K562 (cell line): ENCODE measurements around the gene COPS8. TPM values are rescaled to one million over a fixed set of nuclear protein-coding genes. Genes with fewer than 3 reads are reported as not detected.

Experiments used
- ATAC-seq: fragments of 200-7000 bp; cut with Tn5 transposase; 3 replicates; pipeline ENCODE4 v1.9.1; 2020; ENCODE audit warnings: moderate library complexity
- BruUV-seq: library from RNA; stranded (reverse); fragments of 400-500 nt; replicated peaks from 2 replicates; lab custom pipeline; 2021; lab: Mats Ljungman, UMichigan
- CTCF ChIA-PET: fragments of 300-600 bp; formaldehyde crosslinking; extraction: SDS; loops from one replicate; lab custom pipeline; 2021; ENCODE audit warnings: low intra/inter-chr PET ratio; lab: Yijun Ruan, JAX
- POLR2A ChIA-PET: fragments of 300-600, 350-650 bp; sonication (Branson Sonifier 250); formaldehyde crosslinking; extraction: SDS; loops from one replicate; lab custom pipeline; 2021; ENCODE audit warnings: antibody characterized with exemption, inconsistent platforms; lab: Yijun Ruan, JAX
- DNase-seq, 4 experiments: peaks; one replicate each; pipeline versions ENCODE4 v3.0.0 to v3.0.0-alpha.2; 2011 to 2018; ENCODE audit warnings: low spot score in 3 of 4, mixed read lengths in 3 of 4; ENCODE audit errors: extremely low read depth in 1 of 4
- FAIRE-seq: peaks from 2 replicates; lab custom pipeline; 2011; peaks lifted over from hg19 to GRCh38; lab: Jason Lieb, UNC
- H2AFZ ChIP-seq: 2 replicates; pipeline ENCODE4 v1.6.0; 2011; ENCODE audit warnings: low read depth, low read length, control low read depth, inconsistent platforms
- H3K27ac ChIP-seq: fragments of 200-600 bp; 3 replicates; pipeline ENCODE4 v1.8.0; 2011; ENCODE audit warnings: low read depth, mild to moderate bottlenecking, control low read depth, inconsistent platforms, low read length, moderate library complexity, mixed read lengths; ENCODE audit errors: extremely low read depth
- H3K27me3 ChIP-seq, 2 experiments: fragments of 300-600 bp in 1 of 2; 2 replicates in 1 of 2; 3 replicates in 1 of 2; pipeline versions ENCODE4 v1.6.0 to v1.8.0; 2011; ENCODE audit warnings: inconsistent platforms in 2 of 2, low read length in 2 of 2, mild to moderate bottlenecking in 1 of 2, mixed read lengths in 1 of 2, moderate library complexity in 1 of 2; ENCODE audit not compliant: control insufficient read depth in 2 of 2, insufficient read depth in 2 of 2
- H3K36me3 ChIP-seq: fragments of 300-600 bp; 3 replicates; pipeline ENCODE4 v1.8.0; 2011; ENCODE audit warnings: mild to moderate bottlenecking, low read length, inconsistent platforms; ENCODE audit not compliant: control insufficient read depth, insufficient read depth
- H3K4me1 ChIP-seq, 2 experiments: fragments of 200-600 bp in 1 of 2; replicated peaks in 1 of 2; 2 replicates in 1 of 2; 3 replicates in 1 of 2; pipeline versions ENCODE4 v1.5.1 to v1.8.0; 2011; ENCODE audit warnings: inconsistent platforms in 2 of 2, low read length in 2 of 2, mild to moderate bottlenecking in 1 of 2, mixed read lengths in 1 of 2, moderate library complexity in 1 of 2; ENCODE audit not compliant: control insufficient read depth in 2 of 2, insufficient read depth in 2 of 2
- H3K4me2 ChIP-seq: 2 replicates; pipeline ENCODE4 v1.6.1; 2011; ENCODE audit warnings: low read length, control low read depth, inconsistent platforms, mixed read lengths; ENCODE audit not compliant: insufficient read depth
- H3K4me3 ChIP-seq: fragments of 200-600 bp; sonication (generic), shearing (Covaris generic); 2 replicates; pipeline ENCODE4 v1.5.1; 2016; ENCODE audit warnings: control low read depth, inconsistent platforms
- H3K79me2 ChIP-seq: fragments of 200-600 bp; 3 replicates; pipeline ENCODE4 v1.8.0; 2011; ENCODE audit warnings: low read length, inconsistent platforms; ENCODE audit not compliant: control insufficient read depth, insufficient read depth
- H3K9ac ChIP-seq, 2 experiments: 2 replicates each; pipeline versions ENCODE4 v1.6.0 to v1.6.1; 2011; ENCODE audit warnings: low read depth in 2 of 2, low read length in 2 of 2, control low read depth in 1 of 2, inconsistent platforms in 1 of 2, mild to moderate bottlenecking in 1 of 2, mixed read lengths in 1 of 2; ENCODE audit not compliant: insufficient read depth in 1 of 2
- H3K9me1 ChIP-seq: one replicate; pipeline ENCODE4 v1.6.0; 2011; ENCODE audit warnings: inconsistent platforms, mild to moderate bottlenecking, low read length, moderate library complexity; ENCODE audit not compliant: control insufficient read depth, insufficient read depth
- H3K9me3 ChIP-seq: replicated peaks from 2 replicates; pipeline ENCODE4 v1.5.1; 2011; ENCODE audit warnings: low read depth, low read length, inconsistent platforms; ENCODE audit not compliant: control insufficient read depth, insufficient read depth
- H4K20me1 ChIP-seq: replicated peaks from 2 replicates; pipeline ENCODE4 v1.6.1; 2011; ENCODE audit warnings: low read length, inconsistent platforms, mixed read lengths; ENCODE audit not compliant: control insufficient read depth, insufficient read depth
- CBX8 ChIP-seq: fragments of 200-600 bp; sonication (generic); IDR thresholded peaks from 2 replicates; pipeline ENCODE4 v1.6.1; 2012; ENCODE audit warnings: borderline replicate concordance, mixed run types, low read depth, mild to moderate bottlenecking, moderate library complexity, mixed read lengths, low read length, control low read depth, inconsistent platforms; ENCODE audit not compliant: poor library complexity, severe bottlenecking; ENCODE audit errors: extremely low read depth
- GMEB1 ChIP-seq: fragments of 250-450 bp; sonication (Bioruptor Pico); IDR thresholded peaks from 2 replicates; pipeline ENCODE4 v1.4.0; 2020; ENCODE audit warnings: mild to moderate bottlenecking
- SAP30 ChIP-seq: fragments of 200-600 bp; sonication (generic); IDR thresholded peaks from 2 replicates; pipeline ENCODE4 v1.6.1; 2012; ENCODE audit warnings: borderline replicate concordance, low read depth, mild to moderate bottlenecking, moderate library complexity, low read length, control low read depth, inconsistent platforms; ENCODE audit not compliant: insufficient read depth, poor library complexity, severe bottlenecking
- SMAD4 ChIP-seq: fragments of 250-450 bp; sonication (Bioruptor Pico); conservative IDR thresholded peaks from 2 replicates; pipeline ENCODE4 v1.8.0; 2021; ENCODE audit warnings: inconsistent platforms, mild to moderate bottlenecking, moderate library complexity
- TFAP4 ChIP-seq: sonication (generic); formaldehyde crosslinking; IDR thresholded peaks from 2 replicates; pipeline ENCODE4 v1.8.0; 2022; ENCODE audit warnings: missing genetic modification reagents, mild to moderate bottlenecking, moderate library complexity, borderline replicate concordance
- WHSC1 ChIP-seq: IDR thresholded peaks from one replicate; pipeline ENCODE4 v1.6.1; 2012; ENCODE audit warnings: low read length, control low read depth, inconsistent platforms
- ZBTB34 ChIP-seq: fragments of 250-450 bp; sonication (Bioruptor Pico); IDR thresholded peaks from 2 replicates; pipeline ENCODE4 v1.8.0; 2021; ENCODE audit warnings: mild to moderate bottlenecking, moderate library complexity
- whole genome bisulfite sequencing: fragments of 100-300 bp; shearing (Covaris generic); methylation state at CpG from one replicate; pipeline ENCODE4 v1.1.6; 2016; ENCODE audit warnings: low coverage, mixed read lengths; ENCODE audit not compliant: insufficient coverage; ENCODE audit errors: missing lambda C conversion rate; 5-methylcytosine and 5-hydroxymethylcytosine counted together
- in situ Hi-C: fragments of 300-500 bp; cut with MboI; formaldehyde crosslinking; loops from 4 replicates; pipeline ENCODE4 v1.15.0; 2018; ENCODE audit warnings: inconsistent platforms, mixed read lengths
- intact Hi-C: fragments of 100-400 bp; cut with micrococcal nuclease; formaldehyde crosslinking; loops from 2 replicates; pipeline ENCODE4 v1.14.2; 2022
- polyA plus RNA-seq, 8 experiments: library from polyadenylated mRNA; depleted of rRNA in 4 of 8; stranded (reverse) in 5 of 8; unstranded in 3 of 8; fragments of >200 nt; fragmentation: Nextera tagmentation in 2 of 8; fragmentation: Illumina TruSeq in 1 of 8; extraction: Ambion mirVana in 2 of 8; extraction: Trizol in 1 of 8; gene quantifications; 2 replicates each; pipeline versions ENCODE4 v1.2.1 to v1.2.3, GENCODE V29; 2011 to 2014; ENCODE audit warnings: inconsistent platforms in 1 of 8, missing spikeins in 1 of 8
- total RNA-seq, 7 experiments: library from RNA; depleted of rRNA in 6 of 7; stranded (reverse); fragments of >200 nt in 6 of 7; fragmentation: Illumina TruSeq in 2 of 7; extraction: Trizol in 2 of 7; gene quantifications; 2 replicates each; pipeline versions ENCODE4 v1.2.1 to v1.2.3, GENCODE V29; 2011 to 2021; ENCODE audit warnings: low replicate concordance in 1 of 7
- TF ChIP-seq, protein P1 (sequence below): fragments of 450-650 bp; IDR thresholded peaks from 2 replicates; pipeline ENCODE4 v1.6.1; 2016; ENCODE audit warnings: mild to moderate bottlenecking

COPS8 gene
- total and polyA plus RNA-seq, 9 of the 15 experiments (the other 6 are each of a cell fraction or from before 2014, with no cell fraction given): 28.2 to 97.3 (median 58.9) TPM

- Histone ChIP-seq H3K9me1 (peaks cover 2% of the 10 kb centered on the region), H3K4me2 (no peak overlapping the region), H3K27ac (no peak overlapping the region), H2AFZ (no peak overlapping the region), H4K20me1 (peaks cover 5% of the 10 kb centered on the region; the same call in 1 of the 2 replicates), H3K9ac (no peak overlapping the region), H3K4me1 (no peaks in the 10 kb centered on the region), H3K4me3 (no peak overlapping the region), H3K27me3 (peaks cover 0 to 43% of the 10 kb centered on the region in 2 experiments; a peak in 4 of 5 replicates), H3K79me2 (no peaks in the 10 kb centered on the region), H3K9me3 (no peaks in the 10 kb centered on the region), H3K36me3 (no peaks in the 10 kb centered on the region)
- WGBS: 7% methylated on average over 8 of the region's 8 CpGs
- ChIA-PET CTCF (no interaction called here), POLR2A (no interaction called here)
- no peak for ATAC-seq
- BruUV-seq: no TSS peak
- intact Hi-C loops (no loop called here), in situ Hi-C loops (loop anchor here (10.0 to 25.0 kb wide), 2 partner anchors 547 to 715 kb away; a partner anchor contains a TSS)
- no peak for DNase-seq
- FAIRE-seq: no peak
- TF ChIP-seq TFAP4 (CRISPR knock-in tag) (no peak), CBX8 (no peak), SAP30 (no peak), ZBTB34 (CRISPR knock-in tag) (no peak), SMAD4 (CRISPR knock-in tag) (no peak), WHSC1 (no peak), GMEB1 (CRISPR knock-in tag) (no peak)
- TF ChIP-seq, protein P1, sequence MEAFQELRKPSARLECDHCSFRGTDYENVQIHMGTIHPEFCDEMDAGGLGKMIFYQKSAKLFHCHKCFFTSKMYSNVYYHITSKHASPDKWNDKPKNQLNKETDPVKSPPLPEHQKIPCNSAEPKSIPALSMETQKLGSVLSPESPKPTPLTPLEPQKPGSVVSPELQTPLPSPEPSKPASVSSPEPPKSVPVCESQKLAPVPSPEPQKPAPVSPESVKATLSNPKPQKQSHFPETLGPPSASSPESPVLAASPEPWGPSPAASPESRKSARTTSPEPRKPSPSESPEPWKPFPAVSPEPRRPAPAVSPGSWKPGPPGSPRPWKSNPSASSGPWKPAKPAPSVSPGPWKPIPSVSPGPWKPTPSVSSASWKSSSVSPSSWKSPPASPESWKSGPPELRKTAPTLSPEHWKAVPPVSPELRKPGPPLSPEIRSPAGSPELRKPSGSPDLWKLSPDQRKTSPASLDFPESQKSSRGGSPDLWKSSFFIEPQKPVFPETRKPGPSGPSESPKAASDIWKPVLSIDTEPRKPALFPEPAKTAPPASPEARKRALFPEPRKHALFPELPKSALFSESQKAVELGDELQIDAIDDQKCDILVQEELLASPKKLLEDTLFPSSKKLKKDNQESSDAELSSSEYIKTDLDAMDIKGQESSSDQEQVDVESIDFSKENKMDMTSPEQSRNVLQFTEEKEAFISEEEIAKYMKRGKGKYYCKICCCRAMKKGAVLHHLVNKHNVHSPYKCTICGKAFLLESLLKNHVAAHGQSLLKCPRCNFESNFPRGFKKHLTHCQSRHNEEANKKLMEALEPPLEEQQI: no peak
Observed at GRCh38 chr2:237059155-237059875, 26.4 kb upstream of the COPS8 start.
